Parathyroid adenoma (tissue), 2 donors: Measurements from ENCODE around the gene LRP6.

Source experiments
- H2AFZ ChIP-seq: fragments of 300-600 bp; sonication (generic); one replicate; pipeline ENCODE4 v1.7.0; 2017; ENCODE audit warnings: antibody characterized with exemption, mild to moderate bottlenecking
- H3K27ac ChIP-seq: fragments of 300-600 bp; sonication (generic); one replicate; pipeline ENCODE4 v1.7.0; 2017
- H3K27me3 ChIP-seq: fragments of 300-600 bp; sonication (generic); one replicate; pipeline ENCODE4 v1.7.0; 2017; ENCODE audit warnings: low read length; ENCODE audit not compliant: control insufficient read depth, insufficient read depth
- H3K36me3 ChIP-seq: fragments of 300-600 bp; sonication (generic); one replicate; pipeline ENCODE4 v1.7.0; 2017; ENCODE audit warnings: low read length; ENCODE audit not compliant: control insufficient read depth, insufficient read depth
- H3K4me1 ChIP-seq: fragments of 300-600 bp; sonication (generic); one replicate; pipeline ENCODE4 v1.7.0; 2017; ENCODE audit warnings: control low read depth
- H3K4me2 ChIP-seq: fragments of 300-600 bp; sonication (generic); one replicate; pipeline ENCODE4 v1.7.0; 2017; ENCODE audit warnings: low read length
- H3K4me3 ChIP-seq: fragments of 300-600 bp; sonication (generic); one replicate; pipeline ENCODE4 v1.7.0; 2017; ENCODE audit warnings: low read depth, low read length
- H3K79me2 ChIP-seq: fragments of 300-600 bp; sonication (generic); one replicate; pipeline ENCODE4 v1.7.0; 2017; ENCODE audit warnings: control low read depth
- H3K9ac ChIP-seq: fragments of 300-600 bp; sonication (generic); one replicate; pipeline ENCODE4 v1.7.0; 2017; ENCODE audit warnings: mild to moderate bottlenecking
- H3K9me3 ChIP-seq: fragments of 300-600 bp; sonication (generic); one replicate; pipeline ENCODE4 v1.7.0; 2017; ENCODE audit warnings: low read length; ENCODE audit not compliant: control insufficient read depth
- CTCF ChIP-seq: fragments of 300-600 bp; sonication (generic); IDR thresholded peaks from one replicate; pipeline ENCODE4 v1.7.0; 2017; ENCODE audit warnings: antibody characterized with exemption, mild to moderate bottlenecking
- donor health status: primary hyperparathyroidism.

Gene LRP6

GRCh38 chr12:12301122-12301521, 34.3 kb upstream of the LRP6 start:
- H3K4me2 ChIP-seq: no peak overlapping the region
- no peak overlapping the region for H3K9ac ChIP-seq
- no peak overlapping the region for H3K4me3 ChIP-seq
- H3K36me3 ChIP-seq: no peaks in the 10 kb centered on the region
- no peak overlapping the region for H2AFZ ChIP-seq
- no peaks in the 10 kb centered on the region for H3K79me2 ChIP-seq
- no peaks in the 10 kb centered on the region for H3K27me3 ChIP-seq
- no peaks in the 10 kb centered on the region for H3K4me1 ChIP-seq
- no peaks in the 10 kb centered on the region for H3K9me3 ChIP-seq
- no peak overlapping the region for H3K27ac ChIP-seq
- no peak for TF ChIP-seq CTCF

GRCh38 chr12:12297201-12297830, 30.5 kb upstream of the LRP6 start:
- Histone ChIP-seq H3K9ac (no peak overlapping the region), H3K9me3 (no peaks in the 10 kb centered on the region), H2AFZ (peak overlapping the region; percentile 74), H3K79me2 (no peaks in the 10 kb centered on the region), H3K27me3 (no peaks in the 10 kb centered on the region), H3K27ac (no peak overlapping the region), H3K4me2 (no peak overlapping the region), H3K4me1 (peaks cover 7% of the 10 kb centered on the region), H3K36me3 (no peaks in the 10 kb centered on the region), H3K4me3 (no peak overlapping the region)
- TF ChIP-seq CTCF: no peak

GRCh38 chr12:12294215-12295005, 27.6 kb upstream of the LRP6 start:
- Histone ChIP-seq H3K27me3 (no peaks in the 10 kb centered on the region), H3K4me1 (peaks cover 7% of the 10 kb centered on the region), H3K4me3 (no peak overlapping the region), H3K9me3 (no peaks in the 10 kb centered on the region), H2AFZ (peak overlapping the region; percentile 69), H3K27ac (no peak overlapping the region), H3K4me2 (no peak overlapping the region), H3K79me2 (no peaks in the 10 kb centered on the region), H3K36me3 (no peaks in the 10 kb centered on the region), H3K9ac (no peak overlapping the region)
- TF ChIP-seq CTCF: no peak

GRCh38 chr12:12290206-12290605, 23.4 kb upstream of the LRP6 start:
- Histone ChIP-seq H3K4me3 (no peak overlapping the region), H2AFZ (no peak overlapping the region), H3K9ac (no peak overlapping the region), H3K9me3 (no peaks in the 10 kb centered on the region), H3K79me2 (no peaks in the 10 kb centered on the region), H3K27me3 (no peaks in the 10 kb centered on the region), H3K4me1 (peaks cover 7% of the 10 kb centered on the region), H3K27ac (no peak overlapping the region), H3K4me2 (no peak overlapping the region), H3K36me3 (no peaks in the 10 kb centered on the region)
- no peak for TF ChIP-seq CTCF

GRCh38 chr12:12286441-12286840, 19.6 kb upstream of the LRP6 start:
- H3K36me3 ChIP-seq: no peaks in the 10 kb centered on the region
- no peak overlapping the region for H3K9ac ChIP-seq
- H3K9me3 ChIP-seq: no peaks in the 10 kb centered on the region
- no peak for TF ChIP-seq CTCF
- no peak overlapping the region for H2AFZ ChIP-seq
- H3K4me1 ChIP-seq: peaks cover 6% of the 10 kb centered on the region
- no peaks in the 10 kb centered on the region for H3K27me3 ChIP-seq
- no peak overlapping the region for H3K4me2 ChIP-seq
- H3K27ac ChIP-seq: no peak overlapping the region
- H3K79me2 ChIP-seq: no peaks in the 10 kb centered on the region
- H3K4me3 ChIP-seq: no peak overlapping the region
